PC-9 (cell line): ENCODE measurements around the gene TRPM7.

Source experiments
- CTCF ChIP-seq: fragments of 200-600 bp; sonication (generic); conservative IDR thresholded peaks from 2 replicates; pipeline ENCODE4 v1.6.1; 2017; ENCODE audit warnings: mixed run types, antibody characterized with exemption, mild to moderate bottlenecking, moderate library complexity
- EZH2 ChIP-seq: fragments of 200-600 bp; sonication (generic); IDR thresholded peaks from 2 replicates; pipeline ENCODE4 v1.8.0; 2017; ENCODE audit warnings: antibody characterized with exemption, low read depth

GRCh38 chr15:50531766-50532165 lies 154.8 kb downstream of the TRPM7 start:
- no peak for TF ChIP-seq CTCF
- no peak for TF ChIP-seq EZH2
